ENCODE measurements around the gene RIOX2. TPM values are rescaled to one million over a fixed set of nuclear protein-coding genes. Genes with fewer than 3 reads are reported as not detected.

The RIOX2 gene
- polyA plus RNA-seq, 1 donor (not counting 4 experiments of a cell fraction or from before 2014, with no cell fraction given), result 45.2 TPM

DNA sequence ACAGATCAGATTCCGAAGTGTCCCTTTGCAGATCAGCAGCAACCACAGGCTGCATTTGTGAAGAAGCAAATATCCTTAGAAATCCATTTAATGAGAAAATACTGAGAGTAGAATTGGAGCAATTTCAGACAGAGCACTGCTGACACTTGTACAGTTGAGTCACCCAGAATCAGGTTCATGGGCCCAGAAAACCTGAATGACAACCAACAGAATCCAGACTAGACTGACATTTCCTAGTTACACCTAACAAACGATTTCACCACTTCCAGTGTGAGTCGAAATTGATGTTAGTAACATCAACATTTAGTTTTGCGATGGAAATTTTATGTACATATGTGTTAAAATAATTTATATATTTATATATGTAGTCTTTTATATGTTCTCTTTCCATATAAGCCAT lies 46.1 kb upstream of the RIOX2 start:
- H3K9me3 ChIP-seq (ENCODE audit: control insufficient read depth, low read depth, low read length), result no peaks in the 10 kb centered on the region
- no peak overlapping the region for H3K27ac ChIP-seq (ENCODE audit: control insufficient read depth, insufficient read depth, low read length)
- H3K36me3 ChIP-seq (ENCODE audit: control insufficient read depth in 2 of 2, extremely low read depth in 1 of 2, insufficient read depth in 2 of 2, low read length in 2 of 2), result no peaks in the 10 kb centered on the region
- H4K20me1 ChIP-seq (ENCODE audit: control insufficient read depth, extremely low read depth, insufficient read depth, low read length), result no peaks in the 10 kb centered on the region
- no peak overlapping the region for H3K9ac ChIP-seq (ENCODE audit: control insufficient read depth, extremely low read depth, insufficient read depth, low read length)
- no peak overlapping the region for H2AFZ ChIP-seq (ENCODE audit: control insufficient read depth, low read length)
- no peak for DNase-seq (ENCODE audit: low read depth, low spot score)
- TF ChIP-seq, protein P1, sequence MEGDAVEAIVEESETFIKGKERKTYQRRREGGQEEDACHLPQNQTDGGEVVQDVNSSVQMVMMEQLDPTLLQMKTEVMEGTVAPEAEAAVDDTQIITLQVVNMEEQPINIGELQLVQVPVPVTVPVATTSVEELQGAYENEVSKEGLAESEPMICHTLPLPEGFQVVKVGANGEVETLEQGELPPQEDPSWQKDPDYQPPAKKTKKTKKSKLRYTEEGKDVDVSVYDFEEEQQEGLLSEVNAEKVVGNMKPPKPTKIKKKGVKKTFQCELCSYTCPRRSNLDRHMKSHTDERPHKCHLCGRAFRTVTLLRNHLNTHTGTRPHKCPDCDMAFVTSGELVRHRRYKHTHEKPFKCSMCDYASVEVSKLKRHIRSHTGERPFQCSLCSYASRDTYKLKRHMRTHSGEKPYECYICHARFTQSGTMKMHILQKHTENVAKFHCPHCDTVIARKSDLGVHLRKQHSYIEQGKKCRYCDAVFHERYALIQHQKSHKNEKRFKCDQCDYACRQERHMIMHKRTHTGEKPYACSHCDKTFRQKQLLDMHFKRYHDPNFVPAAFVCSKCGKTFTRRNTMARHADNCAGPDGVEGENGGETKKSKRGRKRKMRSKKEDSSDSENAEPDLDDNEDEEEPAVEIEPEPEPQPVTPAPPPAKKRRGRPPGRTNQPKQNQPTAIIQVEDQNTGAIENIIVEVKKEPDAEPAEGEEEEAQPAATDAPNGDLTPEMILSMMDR (optimal IDR thresholded peaks at IDR 0.05 in 1 of 3, IDR thresholded peaks at IDR 0.05 in 1 of 3, conservative IDR thresholded peaks at IDR 0.05 in 1 of 3; ENCODE audit: extremely low read depth in 1 of 3, insufficient read depth in 2 of 3, low read length in 3 of 3), result no peak
- no peak for TF ChIP-seq EZH2 (IDR thresholded peaks at IDR 0.05; ENCODE audit: low read length)
- H3K4me2 ChIP-seq (ENCODE audit: control insufficient read depth, extremely low read depth, insufficient read depth, low read depth, low read length), result no peak overlapping the region
- H3K79me2 ChIP-seq (ENCODE audit: control insufficient read depth, insufficient read depth, low read length), result no peaks in the 10 kb centered on the region
- dilution Hi-C loops (cut with MboI; ENCODE audit: extremely low pct_ligation_motif_present, low sequenced_read_pairs), result no loop called here
- peaks cover 9% of the 10 kb centered on the region for H3K4me1 ChIP-seq (ENCODE audit: control insufficient read depth, extremely low read depth, insufficient read depth, low read length)
- H3K27me3 ChIP-seq (ENCODE audit: control insufficient read depth, extremely low read depth, insufficient read depth, low read length), result no peaks in the 10 kb centered on the region
- FAIRE-seq, result no peak
- H3K9me1 ChIP-seq (ENCODE audit: control insufficient read depth, extremely low read depth, insufficient read depth, low read length), result no peaks in the 10 kb centered on the region
- H3K4me3 ChIP-seq (ENCODE audit: control insufficient read depth in 2 of 3, extremely low read depth in 1 of 3, insufficient read depth in 2 of 3, low read depth in 1 of 3, low read length in 3 of 3), result no peak overlapping the region

DNA sequence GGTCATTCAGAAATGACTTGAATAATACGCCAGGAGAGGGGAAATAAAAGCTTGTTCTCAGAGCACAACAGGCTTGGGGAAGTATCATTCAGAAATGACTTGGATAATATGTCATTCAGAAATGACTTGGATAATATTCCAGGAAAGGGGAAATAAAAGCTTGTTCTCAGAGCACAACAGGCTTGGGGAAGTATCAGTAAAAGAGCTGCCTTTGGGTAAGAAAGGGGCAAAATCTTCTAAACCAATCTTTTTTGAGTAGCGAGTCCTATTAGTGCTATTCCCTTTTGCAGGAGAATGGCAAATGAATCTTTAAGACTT lies 42.0 kb upstream of the RIOX2 start:
- peak overlapping the region; percentile 90 for H2AFZ ChIP-seq (ENCODE audit: control insufficient read depth, low read length)
- peaks cover 9% of the 10 kb centered on the region for H3K4me1 ChIP-seq (ENCODE audit: control insufficient read depth, extremely low read depth, insufficient read depth, low read length)
- FAIRE-seq (no peak), DNase-seq (ENCODE audit: low read depth, low spot score) (no peak)
- dilution Hi-C loops (cut with MboI; ENCODE audit: extremely low pct_ligation_motif_present, low sequenced_read_pairs), result no loop called here
- no peak overlapping the region for H3K27ac ChIP-seq (ENCODE audit: control insufficient read depth, insufficient read depth, low read length)
- no peaks in the 10 kb centered on the region for H3K27me3 ChIP-seq (ENCODE audit: control insufficient read depth, extremely low read depth, insufficient read depth, low read length)
- H3K36me3 ChIP-seq (ENCODE audit: control insufficient read depth in 2 of 2, extremely low read depth in 1 of 2, insufficient read depth in 2 of 2, low read length in 2 of 2), result no peaks in the 10 kb centered on the region
- no peaks in the 10 kb centered on the region for H3K79me2 ChIP-seq (ENCODE audit: control insufficient read depth, insufficient read depth, low read length)
- peak overlapping the region in 1 of 3 experiments; percentile 0 for H3K4me3 ChIP-seq (ENCODE audit: control insufficient read depth in 2 of 3, extremely low read depth in 1 of 3, insufficient read depth in 2 of 3, low read depth in 1 of 3, low read length in 3 of 3)
- H3K9me3 ChIP-seq (ENCODE audit: control insufficient read depth, low read depth, low read length), result no peaks in the 10 kb centered on the region
- peak overlapping the region; percentile 61 for H3K4me2 ChIP-seq (ENCODE audit: control insufficient read depth, extremely low read depth, insufficient read depth, low read depth, low read length)
- no peaks in the 10 kb centered on the region for H3K9me1 ChIP-seq (ENCODE audit: control insufficient read depth, extremely low read depth, insufficient read depth, low read length)
- H4K20me1 ChIP-seq (ENCODE audit: control insufficient read depth, extremely low read depth, insufficient read depth, low read length), result no peaks in the 10 kb centered on the region
- no peak overlapping the region for H3K9ac ChIP-seq (ENCODE audit: control insufficient read depth, extremely low read depth, insufficient read depth, low read length)
- no peak for TF ChIP-seq EZH2 (IDR thresholded peaks at IDR 0.05; ENCODE audit: low read length)
- TF ChIP-seq, protein P1 (optimal IDR thresholded peaks at IDR 0.05 in 1 of 3, IDR thresholded peaks at IDR 0.05 in 1 of 3, conservative IDR thresholded peaks at IDR 0.05 in 1 of 3; ENCODE audit: extremely low read depth in 1 of 3, insufficient read depth in 2 of 3, low read length in 3 of 3), result no peak
